Mucosa of gallbladder (tissue), 1 donor: ENCODE results near the gene SHH. TPM values are rescaled to one million over a fixed set of nuclear protein-coding genes. Genes with fewer than 3 reads are reported as not detected.

Source experiments
- DNase-seq: peaks from one replicate; pipeline ENCODE4 v3.0.0-alpha.2; 2020; ENCODE audit warnings: low spot score
- total RNA-seq: library from RNA; stranded (reverse); gene quantifications from one replicate; pipeline ENCODE4 v1.2.1, GENCODE V29; 2021
- donor health status: DM: no; HTN: no; CAD: no.

The SHH gene
- total RNA-seq, 1 donor from 2014 or later: 134 TPM

DNA sequence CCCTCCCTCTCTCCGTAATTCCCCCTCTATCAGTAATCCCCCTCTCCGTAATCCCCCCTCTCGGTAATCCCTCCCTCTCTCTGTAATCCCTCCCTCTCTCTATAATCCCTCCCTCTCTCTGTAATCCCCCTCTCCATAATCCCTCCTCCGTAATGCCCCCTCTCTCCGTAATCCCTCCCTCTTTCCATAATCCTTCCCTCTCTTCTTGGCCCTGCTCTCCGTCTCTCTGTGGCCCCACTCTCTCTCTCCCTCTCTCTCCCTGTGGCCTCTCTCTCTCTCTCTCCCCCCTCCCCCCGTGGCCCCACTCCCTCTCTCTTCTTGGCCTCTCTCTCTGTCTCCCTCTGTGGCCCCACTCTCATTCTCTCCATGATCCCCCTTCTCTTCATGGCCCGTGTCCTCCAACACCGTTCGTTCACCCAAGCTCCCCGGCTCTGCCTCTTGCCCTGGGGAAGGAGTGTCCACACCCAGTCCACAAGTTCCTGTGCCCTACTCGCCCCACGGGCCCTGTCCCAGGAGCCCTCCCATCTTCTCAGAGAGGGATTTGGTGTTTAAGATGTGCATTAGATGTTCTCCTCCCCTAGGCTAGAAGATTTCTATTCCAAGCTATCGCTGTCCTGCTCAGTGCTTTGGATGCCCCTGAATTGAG, 19.8 kb downstream of the SHH start:
- no peak for DNase-seq

DNA sequence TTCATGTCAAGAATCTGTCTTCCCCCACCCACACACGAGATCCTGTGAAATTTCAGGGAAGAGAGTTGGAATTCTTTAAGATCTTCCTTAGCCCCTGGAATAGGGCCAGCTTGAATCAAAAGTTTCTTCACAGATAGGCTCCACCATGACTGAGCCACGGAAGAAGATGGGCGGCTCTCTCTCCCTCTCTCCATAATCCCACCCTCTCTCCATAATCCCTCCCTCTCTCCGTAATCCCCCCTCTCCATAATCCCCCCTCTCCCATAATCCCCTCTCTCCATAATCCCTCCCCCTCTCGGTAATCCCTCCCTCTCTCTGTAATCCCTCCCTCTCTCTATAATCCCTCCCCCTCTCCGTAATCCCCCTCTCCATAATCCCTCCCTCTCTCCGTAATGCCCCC, 20.4 kb downstream of the SHH start:
- DNase-seq: no peak

DNA sequence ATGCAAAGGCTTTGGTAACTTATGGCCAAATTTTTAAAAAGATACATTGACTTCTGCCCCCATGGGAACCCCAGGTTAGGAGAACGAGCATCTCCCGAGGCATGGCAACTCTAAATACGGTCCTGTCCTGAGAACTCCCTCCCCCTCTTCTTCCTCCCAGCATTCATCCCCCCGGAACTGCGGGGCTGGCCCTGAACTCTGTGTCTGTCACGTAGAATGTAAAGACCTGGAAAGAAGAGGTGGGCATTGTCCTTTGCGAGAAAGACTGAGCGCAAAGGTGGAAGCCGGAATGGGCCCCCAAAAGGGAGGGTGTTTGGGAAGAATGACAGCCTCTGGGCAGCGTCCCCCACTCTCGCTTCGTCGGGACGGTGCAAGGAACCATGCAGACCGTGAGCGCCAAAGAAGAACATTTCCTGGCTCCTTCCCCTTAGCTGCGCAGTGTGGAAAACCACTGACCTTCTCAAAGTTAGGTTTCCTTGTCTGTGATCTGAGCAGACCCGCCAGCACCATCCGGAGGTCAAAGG, 21.0 kb downstream of the SHH start:
- no peak for DNase-seq

DNA sequence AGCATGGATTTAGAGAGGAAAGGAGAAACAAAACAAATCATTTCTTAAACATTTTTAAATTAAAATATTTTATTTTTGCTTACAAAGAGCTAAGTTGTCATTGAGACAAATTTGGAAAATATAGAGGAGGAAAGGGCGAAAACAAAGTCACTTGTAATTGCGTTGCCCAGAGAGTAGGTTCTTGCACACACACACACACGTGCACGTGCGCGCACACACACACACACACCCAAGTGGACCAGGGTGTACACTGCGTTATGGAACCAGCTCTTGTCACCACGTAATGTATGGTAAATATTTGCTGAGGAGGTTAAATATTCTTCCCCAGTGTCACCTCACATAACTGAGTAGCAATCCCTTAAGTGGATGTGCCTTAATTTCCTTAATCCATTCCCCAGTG, 21.6 kb downstream of the SHH start:
- DNase-seq: no peak

DNA sequence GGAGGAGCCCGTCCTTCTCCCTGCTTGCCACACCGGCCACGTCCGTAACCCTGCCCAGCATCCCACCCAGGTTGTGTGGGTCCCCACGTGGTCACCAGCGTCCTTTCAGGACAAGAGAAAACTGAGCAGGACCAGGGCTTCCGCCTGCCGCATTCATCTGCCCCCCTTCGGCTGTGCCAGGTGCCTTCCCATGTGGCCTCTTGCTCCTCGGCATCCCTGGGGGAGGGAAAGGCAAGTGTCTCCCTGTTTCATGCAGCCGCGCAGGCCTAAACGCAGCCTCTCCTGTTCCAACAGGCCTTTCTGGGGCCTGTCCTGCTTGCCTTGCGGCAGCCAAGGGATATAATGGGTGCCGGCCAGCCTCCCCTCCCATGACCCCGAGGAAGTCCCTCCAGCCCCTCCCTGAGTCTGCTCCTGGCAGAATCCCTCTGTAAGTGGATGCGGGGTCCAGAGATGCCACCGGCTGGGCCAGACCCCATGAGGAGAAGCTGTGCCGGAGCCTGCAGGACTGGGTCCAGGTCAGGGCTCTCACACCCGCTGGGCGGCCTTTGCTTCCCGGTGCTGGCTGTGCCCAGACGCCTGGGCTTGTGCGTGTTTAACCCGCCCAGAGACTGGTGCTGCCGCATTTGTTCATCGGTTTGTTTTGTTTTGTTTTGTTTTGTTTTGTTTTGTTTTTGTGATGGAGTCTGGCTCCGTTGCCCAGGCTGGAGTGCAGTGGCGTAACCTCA, 23.1 kb downstream of the SHH start:
- no peak for DNase-seq

DNA sequence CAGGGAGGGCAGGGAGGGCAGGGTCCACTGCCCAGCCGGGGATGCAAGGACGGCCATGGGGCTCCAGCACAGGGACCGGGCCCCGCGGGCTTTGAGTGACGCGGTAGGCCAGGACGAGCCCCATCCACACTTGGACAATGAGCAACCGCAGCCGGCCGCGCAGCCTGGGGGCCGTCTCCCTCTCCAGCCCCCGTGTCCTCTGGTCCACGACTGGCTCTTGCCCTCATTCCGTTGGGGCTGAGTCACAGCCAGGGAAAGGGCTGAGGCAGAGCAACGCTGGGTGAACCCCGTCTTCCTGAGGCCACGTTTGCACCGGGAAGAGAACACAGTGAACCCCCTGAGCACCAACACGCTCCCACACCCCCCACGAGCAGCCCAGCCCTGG, 23.7 kb downstream of the SHH start:
- DNase-seq: no peak

DNA sequence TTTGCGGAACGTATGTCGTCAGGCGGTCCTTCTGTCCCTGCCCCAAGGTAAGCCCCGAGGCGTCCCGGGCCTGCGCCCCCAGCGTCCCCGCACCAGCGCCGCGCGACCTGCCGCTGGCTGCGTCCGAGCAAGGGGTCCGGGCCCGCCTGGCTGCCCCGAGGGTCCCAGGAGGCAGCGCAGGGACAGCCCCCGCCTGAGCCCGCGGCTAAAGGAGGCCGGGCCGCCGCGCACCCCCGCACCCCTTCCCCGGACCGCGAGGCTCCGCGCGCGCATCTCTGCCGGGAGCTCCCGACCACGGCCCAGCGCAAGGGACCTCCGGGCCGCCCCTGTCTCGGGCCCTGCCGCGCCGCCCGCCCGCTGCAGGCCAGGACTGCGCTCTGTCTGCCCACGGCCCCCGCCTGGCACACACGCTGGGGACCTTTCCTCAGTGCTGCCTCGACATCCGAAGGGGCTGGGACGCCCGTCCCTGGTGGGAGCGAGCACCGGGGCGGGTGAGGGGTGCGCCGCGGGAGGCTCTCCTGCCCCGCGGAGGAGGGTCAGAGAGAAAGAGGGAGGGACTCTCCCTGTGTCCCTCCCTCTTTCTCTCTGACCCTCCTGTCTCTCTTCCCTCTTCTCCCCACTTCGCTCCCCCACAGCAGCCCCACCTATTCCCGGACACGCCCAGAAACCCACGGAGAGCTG, 25.0 kb downstream of the SHH start:
- no peak for DNase-seq

DNA sequence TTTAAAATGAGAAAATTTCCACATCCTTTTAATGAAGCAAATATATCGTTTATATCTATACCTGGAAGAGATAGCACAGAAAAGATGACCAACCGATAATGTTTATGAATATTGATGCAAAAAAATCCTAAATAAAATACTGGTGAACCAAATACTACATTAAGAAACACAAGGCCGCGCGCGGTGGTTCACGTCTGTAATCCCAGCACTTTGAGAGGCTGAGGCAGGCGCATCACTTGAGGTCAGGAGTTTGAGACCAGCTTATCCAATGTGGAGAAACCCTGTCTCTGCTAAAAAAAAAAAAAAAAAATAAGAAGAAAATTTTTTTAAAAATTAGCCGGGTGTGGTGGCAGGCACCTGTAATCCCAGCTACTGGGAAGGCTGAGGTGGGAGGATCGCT, 25.8 kb downstream of the SHH start:
- no peak for DNase-seq

DNA sequence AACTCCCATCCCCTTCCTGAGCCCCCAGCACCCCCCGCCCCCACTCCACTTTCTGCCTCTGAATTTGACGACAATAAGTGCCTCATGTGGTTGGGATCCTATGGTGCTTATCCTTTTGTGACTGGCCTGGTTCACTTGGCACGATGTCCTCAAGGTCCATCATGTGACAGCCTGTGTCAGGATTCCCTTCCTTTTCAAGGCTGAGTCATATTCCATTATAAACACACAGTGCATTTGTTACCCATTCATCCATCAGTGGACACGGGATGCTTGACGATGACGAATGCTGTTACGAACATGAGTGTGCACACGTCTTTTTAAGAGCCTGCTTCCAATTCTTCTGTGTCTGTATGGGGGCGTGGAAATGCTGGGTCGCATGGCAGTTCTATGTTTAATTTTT, 26.7 kb downstream of the SHH start:
- DNase-seq: no peak

DNA sequence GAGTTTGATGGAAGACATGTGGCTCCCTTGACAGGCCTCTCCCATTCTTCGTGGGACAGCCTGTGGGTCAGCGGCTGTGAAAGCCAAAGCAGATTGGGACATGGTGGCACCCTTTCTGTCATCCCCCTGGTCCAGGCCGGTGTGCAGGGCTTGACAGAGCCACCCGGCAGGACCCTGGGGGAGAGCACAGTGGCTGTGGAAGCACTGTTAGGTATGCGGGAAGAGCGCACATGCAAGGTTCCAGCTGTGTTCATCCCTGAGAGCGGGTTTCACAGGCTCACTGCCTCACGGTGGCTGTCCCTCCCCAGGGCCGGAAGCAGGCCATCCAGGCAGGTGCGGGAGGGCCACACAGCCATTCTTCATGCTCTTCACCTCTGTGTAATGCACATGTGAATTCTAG, 29.8 kb downstream of the SHH start:
- no peak for DNase-seq

DNA sequence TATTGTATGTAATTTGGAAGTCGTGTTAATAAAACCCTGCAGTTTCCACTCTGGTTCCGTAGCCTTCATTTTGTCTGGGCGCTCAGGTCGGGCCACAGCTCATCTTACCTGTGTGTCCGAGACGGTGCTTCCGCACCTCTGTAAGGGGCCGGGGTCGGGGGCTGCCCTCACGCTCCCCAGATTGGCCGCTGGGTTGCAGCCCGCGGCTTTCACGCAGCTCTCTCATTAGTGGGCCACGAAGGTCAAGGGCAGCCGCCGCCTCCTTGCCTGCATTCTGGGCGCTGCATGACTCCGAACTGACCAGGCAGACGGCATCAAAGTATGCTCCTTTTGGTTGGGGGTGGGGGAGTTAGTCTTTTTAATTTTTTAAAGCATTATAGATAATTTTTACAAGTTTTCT, 30.8 kb downstream of the SHH start:
- DNase-seq: no peak

DNA sequence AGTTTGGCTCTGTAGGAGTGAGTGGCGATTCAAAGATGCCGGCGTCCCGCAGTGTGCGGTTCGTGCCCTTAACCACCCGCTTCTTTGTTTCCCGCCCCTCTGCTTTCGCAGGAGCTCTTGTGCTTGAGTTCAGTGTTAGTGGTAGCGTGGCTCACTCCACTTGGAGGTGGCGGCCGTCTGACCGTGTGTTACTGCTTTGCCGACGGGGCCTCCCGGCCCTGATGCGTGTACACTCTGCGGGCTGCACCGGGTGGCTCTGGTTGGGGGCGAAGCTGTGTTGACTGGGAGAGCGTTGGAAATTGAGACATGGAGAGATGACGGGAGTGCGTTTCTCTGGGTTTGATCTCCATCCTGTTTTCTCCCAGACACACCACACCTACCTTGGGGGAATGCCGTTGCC, 31.4 kb downstream of the SHH start:
- DNase-seq: no peak

DNA sequence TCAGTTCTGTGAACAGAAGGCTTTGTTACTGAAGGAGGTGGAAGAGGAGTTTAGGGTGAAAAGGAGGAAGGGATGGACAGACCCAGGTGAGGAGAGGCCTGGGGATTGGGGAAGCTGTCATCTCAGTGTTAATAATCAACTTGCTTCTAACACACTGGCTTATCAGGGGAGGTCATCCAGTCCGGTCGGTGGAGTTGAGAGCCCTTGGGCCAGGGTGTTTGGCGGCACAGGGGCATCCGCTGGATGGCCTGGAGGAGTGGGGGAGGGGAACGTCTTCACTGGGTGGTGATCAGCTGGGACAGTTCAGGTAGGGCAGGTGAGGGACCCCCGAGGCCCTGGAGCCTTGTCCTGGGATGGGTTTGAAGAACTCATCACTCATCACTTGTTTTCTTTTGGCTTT, 33.9 kb downstream of the SHH start:
- DNase-seq: no peak

DNA sequence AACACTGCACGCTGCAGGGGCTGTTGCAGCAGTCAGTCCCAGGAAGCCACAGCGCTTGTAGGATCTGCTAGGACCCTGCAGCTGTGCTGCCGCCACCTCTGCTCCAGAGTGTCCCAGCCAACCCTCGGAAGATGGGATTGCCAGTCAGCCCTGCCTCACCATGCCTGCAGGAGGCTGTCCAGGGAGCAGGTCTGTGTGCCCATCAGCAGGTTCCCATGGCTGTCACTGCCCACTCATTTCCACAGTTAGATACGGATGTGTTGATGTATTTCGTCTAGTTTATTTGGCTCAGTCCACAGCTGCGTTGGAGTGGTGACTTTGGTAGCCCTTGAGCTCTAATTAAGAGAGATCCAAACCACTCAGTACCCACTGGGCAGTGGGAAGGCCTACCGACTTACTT, 35.7 kb downstream of the SHH start:
- no peak for DNase-seq

DNA sequence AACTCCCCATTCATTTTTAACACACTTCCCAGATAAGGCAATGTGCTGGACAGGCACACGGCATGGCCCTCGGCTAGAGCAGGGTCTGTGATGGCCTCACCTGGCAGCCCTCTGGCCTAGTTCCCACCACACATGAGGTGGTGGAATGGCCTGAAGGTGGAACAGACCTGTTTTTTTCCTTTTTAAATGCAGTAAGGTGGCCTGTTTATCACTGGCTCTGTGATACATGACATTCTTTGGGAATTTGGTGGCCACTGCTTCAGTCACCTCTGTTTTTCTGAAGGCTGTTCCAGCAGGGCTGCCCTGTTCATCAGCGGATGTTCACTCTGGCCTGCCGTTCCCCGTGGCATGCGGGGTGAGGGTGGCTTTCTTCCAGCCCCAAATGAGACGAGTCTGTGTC, 36.6 kb downstream of the SHH start:
- DNase-seq: no peak

DNA sequence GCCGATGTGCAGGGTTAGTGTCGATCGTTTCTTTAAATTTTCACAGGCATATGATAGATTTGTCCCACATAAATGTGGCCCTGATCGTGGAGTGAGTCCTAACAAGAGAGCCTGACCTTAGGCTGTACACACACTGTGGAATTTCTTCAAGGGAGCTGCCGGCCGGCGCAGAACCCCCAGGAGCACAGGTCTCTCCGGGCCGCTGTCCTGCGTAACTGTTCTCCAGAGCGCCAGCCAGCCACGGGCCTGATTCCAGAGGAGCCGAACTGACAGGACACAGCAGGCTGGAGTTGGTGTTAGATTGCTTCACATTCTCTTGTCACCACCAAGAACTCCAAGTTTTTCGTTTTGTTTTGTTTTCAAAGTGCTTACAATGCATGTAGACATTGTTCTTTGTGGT, 37.3 kb downstream of the SHH start:
- no peak for DNase-seq

DNA sequence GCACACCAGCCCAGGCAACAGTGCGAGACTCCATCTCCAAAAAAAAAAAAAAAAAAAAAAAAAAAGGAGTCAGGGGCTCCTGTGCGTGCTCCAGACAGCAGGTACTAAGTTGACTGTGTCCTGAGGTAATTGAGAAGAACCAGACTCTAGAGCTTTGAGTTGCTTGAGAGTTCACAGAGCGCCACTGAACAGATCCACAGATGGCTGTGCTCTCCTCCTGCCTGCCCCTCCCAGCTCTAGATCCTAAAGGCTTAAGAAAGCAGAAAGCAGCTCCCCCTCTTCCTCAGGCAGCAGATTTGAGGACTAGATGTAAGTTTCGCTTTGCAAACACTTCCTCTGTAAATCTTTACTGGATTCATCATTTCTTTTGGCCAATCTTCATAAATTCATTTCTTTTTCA, 38.7 kb downstream of the SHH start:
- no peak for DNase-seq

DNA sequence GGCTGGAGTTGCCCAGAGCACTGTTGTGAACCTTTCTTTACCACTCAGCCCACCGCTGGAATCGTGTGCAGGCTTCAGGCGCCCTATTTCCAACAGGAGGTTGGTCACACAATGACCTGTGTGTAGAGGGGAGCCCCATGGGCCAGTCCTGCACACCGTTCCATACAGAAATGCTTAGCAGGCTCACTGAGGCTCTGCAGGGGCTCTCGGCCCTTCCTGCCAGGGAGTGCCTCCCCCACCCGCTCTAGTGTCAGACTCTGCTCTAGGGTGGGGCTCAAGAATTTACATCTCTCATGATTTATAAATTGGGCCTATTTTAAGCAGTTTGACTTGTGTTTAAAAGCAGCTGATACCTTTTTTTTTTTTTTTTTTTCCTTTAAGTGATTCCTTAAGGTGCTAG, 42.0 kb downstream of the SHH start:
- no peak for DNase-seq

DNA sequence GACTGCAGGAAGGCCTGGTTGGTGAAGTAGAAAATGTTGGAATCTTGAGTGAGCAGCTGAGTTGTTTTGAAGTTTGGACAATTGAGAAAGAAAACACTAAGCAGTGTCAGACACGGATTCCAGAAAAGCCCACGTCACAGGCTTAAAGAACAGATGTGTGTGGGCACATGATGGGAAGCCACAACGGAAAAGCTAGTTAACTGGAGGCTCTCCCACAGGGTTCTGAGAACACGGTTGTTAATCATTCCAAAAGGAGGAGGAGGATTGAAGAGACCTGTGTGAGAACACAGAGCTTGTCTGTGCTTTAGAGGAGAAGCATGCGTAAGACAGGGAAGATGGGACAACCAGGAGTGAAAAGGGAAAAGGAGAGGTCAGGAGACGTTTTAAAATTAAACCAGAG, 42.6 kb downstream of the SHH start:
- no peak for DNase-seq

DNA sequence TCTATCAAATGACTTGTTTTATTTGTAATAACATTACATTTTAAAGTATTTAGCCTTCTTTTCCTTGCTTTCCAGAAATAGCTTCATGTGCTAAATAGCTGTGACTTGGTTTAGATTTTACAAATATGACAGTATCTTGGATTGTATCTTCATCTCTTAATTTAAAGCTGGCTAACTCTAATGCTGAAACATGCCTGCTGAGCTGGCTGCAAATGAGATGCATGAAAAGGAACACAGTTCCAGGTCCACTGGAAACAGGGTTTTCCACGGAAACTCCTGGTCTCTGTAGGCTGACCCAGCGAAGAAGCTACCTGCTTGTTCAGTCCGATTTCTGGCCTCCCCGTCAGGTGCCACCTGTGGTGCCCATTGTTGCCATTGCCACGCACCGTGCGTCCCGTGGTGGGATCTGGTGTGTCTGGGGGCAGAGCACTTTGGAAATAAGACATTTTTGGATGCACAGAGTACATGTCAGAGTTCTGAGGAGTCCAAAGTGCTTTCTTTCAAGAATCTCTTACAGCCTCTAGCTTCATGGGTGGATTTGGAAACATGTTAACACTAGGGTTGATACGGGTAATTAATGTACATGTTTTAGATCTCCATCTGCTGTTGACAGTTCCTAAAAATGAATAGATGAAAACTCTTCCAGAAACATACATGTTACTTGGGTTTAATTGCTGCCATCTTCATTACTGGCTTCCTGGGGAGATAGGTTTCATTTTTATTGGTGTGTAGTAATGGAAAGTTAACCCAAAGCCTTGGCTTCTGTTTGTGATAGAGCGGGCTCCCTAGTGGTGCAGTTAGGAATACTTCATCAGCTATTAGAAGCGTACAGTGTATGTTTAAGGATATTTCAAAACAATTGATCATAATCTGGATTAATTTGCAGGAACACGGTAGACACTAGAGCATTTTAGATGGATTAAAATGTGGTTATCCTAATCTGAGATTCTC, 45.0 kb downstream of the SHH start:
- DNase-seq: no peak

DNA sequence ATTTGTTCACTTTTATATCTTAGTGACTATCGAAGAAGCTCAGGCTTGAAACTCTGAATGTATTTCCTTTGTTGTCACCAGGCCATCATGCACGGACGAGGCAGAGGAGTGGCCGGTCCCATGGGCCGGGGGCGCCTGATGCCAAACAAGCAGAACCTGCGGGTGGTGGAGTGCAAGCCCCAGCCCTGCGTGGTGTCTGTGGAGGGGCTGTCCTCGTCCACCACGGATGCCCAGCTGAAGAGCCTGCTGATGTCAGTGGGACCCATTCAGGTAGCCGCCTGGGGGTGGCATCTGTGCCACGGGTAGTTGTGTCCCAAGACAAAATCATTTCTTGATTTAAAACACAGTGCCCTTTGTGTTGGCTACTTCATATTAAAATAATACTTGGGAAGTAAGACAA, 45.9 kb downstream of the SHH start:
- DNase-seq: no peak

DNA sequence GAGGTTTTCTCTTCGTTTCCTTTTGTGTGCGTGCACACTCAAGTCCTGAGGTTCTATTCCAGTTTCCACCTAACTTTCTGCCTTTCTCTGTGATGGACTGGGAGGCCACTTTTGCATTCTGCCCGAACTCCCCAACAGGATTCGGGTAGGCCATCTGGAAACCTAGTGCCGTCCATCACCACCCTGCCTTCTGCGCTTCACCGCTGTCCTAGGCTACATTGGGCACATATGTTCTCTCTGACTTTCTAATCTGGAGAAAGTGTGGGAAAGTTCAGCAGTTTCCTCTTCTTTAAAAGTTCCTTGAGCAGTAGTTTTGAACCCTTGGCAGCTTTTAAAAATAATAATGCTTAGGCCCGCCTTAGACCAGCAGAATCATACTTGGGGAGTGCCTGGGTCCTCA, 46.8 kb downstream of the SHH start:
- DNase-seq: no peak
